Esophagus squamous epithelium (tissue), 5 donors: ENCODE measurements around the gene PTPRG. TPM values are rescaled to one million over a fixed set of nuclear protein-coding genes. Genes with fewer than 3 reads are reported as not detected.

Experiments
- DNase-seq: peaks from one replicate; lab custom pipeline; 2025; lab: John Stamatoyannopoulos, UW
- H3K27ac ChIP-seq, 4 donors: fragments of 200-600 bp; sonication (generic); one replicate each; pipeline ENCODE4 v1.5.1; 2016 to 2019; ENCODE audit warnings: mild to moderate bottlenecking in 1 of 4
- H3K27me3 ChIP-seq, 4 donors: fragments of 200-600 bp; sonication (generic); 1 replicate in 3 of 4; 2 replicates in 1 of 4; pipeline versions ENCODE4 v1.5.1 to v1.6.0; 2017 to 2021; ENCODE audit warnings: antibody characterized with exemption in 1 of 4
- H3K36me3 ChIP-seq, 3 donors: fragments of 200-600 bp; sonication (generic); one replicate each; pipeline ENCODE4 v1.5.1; 2016 to 2019
- H3K4me1 ChIP-seq, 3 donors: fragments of 200-600 bp; sonication (generic); one replicate each; pipeline ENCODE4 v1.5.1; 2017 to 2019
- H3K4me3 ChIP-seq, 4 donors: fragments of 200-600 bp; sonication (generic); 1 replicate in 3 of 4; 2 replicates in 1 of 4; pipeline ENCODE4 v1.5.1; 2016 to 2019; ENCODE audit warnings: mild to moderate bottlenecking in 2 of 4, moderate library complexity in 1 of 4
- H3K9me3 ChIP-seq, 3 donors: fragments of 200-600 bp; sonication (generic); one replicate each; pipeline ENCODE4 v1.5.1; 2016 to 2019
- POLR2A ChIP-seq, 4 donors: fragments of 450-650 bp; IDR thresholded peaks; one replicate each; pipeline ENCODE4 v1.6.1; 2017; ENCODE audit warnings: antibody characterized with exemption in 4 of 4, mild to moderate bottlenecking in 4 of 4, moderate library complexity in 3 of 4
- WGBS, 2 donors: methylation state at CpG; one replicate each; pipeline ENCODE4 v1.1.5; 2018; 5-methylcytosine and 5-hydroxymethylcytosine counted together
- intact Hi-C: fragments of 100-400 bp; cut with DNase I; formaldehyde crosslinking; loops from one replicate; pipeline ENCODE4 v1.15.0; 2022
- total RNA-seq, 4 donors: library from RNA; depleted of rRNA; stranded (reverse); fragments of >200 nt; gene quantifications; one replicate each; pipeline ENCODE4 v1.1.0, GENCODE V29; 2016
- TF ChIP-seq, protein P1 (sequence below), 6 experiments: fragments of 450-650 bp in 4 of 6; fragments of 200-600 bp in 2 of 6; sonication (generic) in 2 of 6; IDR thresholded peaks; one replicate each; pipeline ENCODE4 v1.5.1; 2016 to 2019; ENCODE audit warnings: antibody characterized with exemption in 6 of 6, mild to moderate bottlenecking in 4 of 6, moderate library complexity in 4 of 6
- donor health status: DM: yes; HTN: yes; CAD: no.

PTPRG gene
- total RNA-seq, 4 donors from 2014 or later = 3.7 to 42.2 (median 15.2) TPM

DNA sequence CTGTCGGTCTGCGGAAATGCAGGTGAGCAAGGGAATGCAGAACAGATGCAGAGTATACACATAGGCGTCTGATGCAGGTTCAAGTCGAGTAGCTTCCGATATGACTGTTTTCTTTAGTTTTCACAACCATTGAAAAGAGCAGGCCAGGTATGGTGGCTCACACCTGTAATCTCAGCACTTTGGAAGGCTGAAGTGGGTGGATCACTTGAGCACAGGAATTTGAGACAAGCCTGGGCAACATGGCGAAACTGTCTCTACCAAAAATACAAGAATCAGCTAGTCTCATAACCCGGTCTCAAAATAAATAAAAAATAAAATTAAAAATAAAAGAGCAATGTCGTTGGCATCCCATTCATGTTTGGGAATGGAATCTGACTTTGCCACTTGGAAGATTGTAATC is 101.5 kb downstream of the PTPRG start:
- no peak overlapping the region for H3K4me3 ChIP-seq
- no peaks in the 10 kb centered on the region for H3K27me3 ChIP-seq
- TF ChIP-seq POLR2A (IDR thresholded peaks at IDR 0.05) = no peak
- TF ChIP-seq, protein P1, sequence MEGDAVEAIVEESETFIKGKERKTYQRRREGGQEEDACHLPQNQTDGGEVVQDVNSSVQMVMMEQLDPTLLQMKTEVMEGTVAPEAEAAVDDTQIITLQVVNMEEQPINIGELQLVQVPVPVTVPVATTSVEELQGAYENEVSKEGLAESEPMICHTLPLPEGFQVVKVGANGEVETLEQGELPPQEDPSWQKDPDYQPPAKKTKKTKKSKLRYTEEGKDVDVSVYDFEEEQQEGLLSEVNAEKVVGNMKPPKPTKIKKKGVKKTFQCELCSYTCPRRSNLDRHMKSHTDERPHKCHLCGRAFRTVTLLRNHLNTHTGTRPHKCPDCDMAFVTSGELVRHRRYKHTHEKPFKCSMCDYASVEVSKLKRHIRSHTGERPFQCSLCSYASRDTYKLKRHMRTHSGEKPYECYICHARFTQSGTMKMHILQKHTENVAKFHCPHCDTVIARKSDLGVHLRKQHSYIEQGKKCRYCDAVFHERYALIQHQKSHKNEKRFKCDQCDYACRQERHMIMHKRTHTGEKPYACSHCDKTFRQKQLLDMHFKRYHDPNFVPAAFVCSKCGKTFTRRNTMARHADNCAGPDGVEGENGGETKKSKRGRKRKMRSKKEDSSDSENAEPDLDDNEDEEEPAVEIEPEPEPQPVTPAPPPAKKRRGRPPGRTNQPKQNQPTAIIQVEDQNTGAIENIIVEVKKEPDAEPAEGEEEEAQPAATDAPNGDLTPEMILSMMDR (IDR thresholded peaks at IDR 0.05) = no peak
- no peaks in the 10 kb centered on the region for H3K9me3 ChIP-seq
- intact Hi-C loops = no loop called here
- H3K36me3 ChIP-seq = no peaks in the 10 kb centered on the region
- H3K4me1 ChIP-seq = peaks cover 0 to 14% (median 7%) of the 10 kb centered on the region in 3 donors
- WGBS, 2 donors = 61 to 69% methylated on average over 8 of the region's 8 CpGs
- no peak overlapping the region for H3K27ac ChIP-seq
- DNase-seq = no peak

DNA sequence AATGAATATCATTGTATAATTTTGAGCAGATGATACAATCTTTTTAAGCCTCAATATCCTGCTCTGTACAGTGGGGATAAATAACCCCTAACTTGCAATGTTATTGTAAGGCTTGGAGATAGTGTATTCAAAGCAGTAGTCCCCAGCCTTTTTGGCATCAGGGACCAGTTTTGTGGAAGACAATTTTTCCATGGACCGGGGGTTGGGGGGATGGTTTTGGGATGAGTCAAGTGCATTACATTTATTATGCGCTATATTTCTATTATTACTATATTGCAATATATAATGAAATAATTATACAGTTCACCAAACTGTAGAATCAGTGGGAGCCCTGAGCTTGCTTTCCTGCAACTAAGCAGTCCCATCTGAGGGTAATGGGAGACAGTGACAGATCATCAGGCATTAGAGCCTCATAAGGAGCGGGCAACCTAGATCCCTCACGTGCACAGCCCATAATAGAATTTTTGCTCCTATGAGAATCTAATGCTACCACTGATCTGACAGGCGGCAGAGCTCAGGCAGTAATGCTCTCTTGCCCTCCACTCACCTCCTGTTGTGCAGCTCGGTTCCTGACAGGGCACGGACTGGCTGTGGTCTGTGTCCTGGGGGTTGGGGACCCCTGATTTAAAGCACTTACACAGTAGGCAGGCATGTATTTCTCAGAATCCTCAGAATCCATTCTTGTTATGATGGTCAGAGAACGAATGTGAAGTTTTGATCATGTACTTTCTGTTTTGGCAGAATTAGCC is 102.2 kb downstream of the PTPRG start:
- WGBS, 2 donors = 78 to 82% methylated on average over 8 of the region's 8 CpGs
- H3K4me3 ChIP-seq = no peak overlapping the region
- no peaks in the 10 kb centered on the region for H3K27me3 ChIP-seq
- H3K27ac ChIP-seq = no peak overlapping the region
- no peaks in the 10 kb centered on the region for H3K36me3 ChIP-seq
- no peak for DNase-seq
- H3K4me1 ChIP-seq = peaks cover 0 to 14% (median 7%) of the 10 kb centered on the region in 3 donors
- TF ChIP-seq, protein P1 (IDR thresholded peaks at IDR 0.05) = no peak
- TF ChIP-seq POLR2A (IDR thresholded peaks at IDR 0.05) = no peak
- no peaks in the 10 kb centered on the region for H3K9me3 ChIP-seq
- intact Hi-C loops = no loop called here

DNA sequence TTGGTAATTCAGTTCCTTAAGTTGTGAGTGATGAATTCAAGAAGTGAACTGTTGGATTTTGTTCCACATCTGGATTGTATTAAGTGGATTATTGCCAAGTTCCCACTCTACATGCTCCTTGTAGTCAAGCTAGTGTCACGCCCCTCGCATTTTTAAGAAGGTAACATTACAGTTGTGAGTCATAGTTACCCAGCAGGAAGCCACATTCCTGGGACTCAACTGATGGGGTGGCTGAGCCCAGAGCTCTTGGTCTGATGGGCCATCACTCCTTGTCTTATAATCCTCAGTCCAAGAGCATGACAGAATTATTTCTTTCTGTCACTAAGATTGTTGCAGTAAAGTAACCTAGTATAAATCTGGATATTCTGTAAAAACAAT is 102.7 kb downstream of the PTPRG start:
- no peaks in the 10 kb centered on the region for H3K9me3 ChIP-seq
- H3K4me3 ChIP-seq = no peak overlapping the region
- intact Hi-C loops = no loop called here
- H3K4me1 ChIP-seq = peaks cover 0 to 14% (median 7%) of the 10 kb centered on the region in 3 donors
- no peak for DNase-seq
- no peak overlapping the region for H3K27ac ChIP-seq
- no peaks in the 10 kb centered on the region for H3K36me3 ChIP-seq
- WGBS, 2 donors = 18 to 28% methylated on average over 2 of the region's 2 CpGs
- TF ChIP-seq, protein P1 (IDR thresholded peaks at IDR 0.05) = no peak
- no peak for TF ChIP-seq POLR2A (IDR thresholded peaks at IDR 0.05)
- H3K27me3 ChIP-seq = no peaks in the 10 kb centered on the region

DNA sequence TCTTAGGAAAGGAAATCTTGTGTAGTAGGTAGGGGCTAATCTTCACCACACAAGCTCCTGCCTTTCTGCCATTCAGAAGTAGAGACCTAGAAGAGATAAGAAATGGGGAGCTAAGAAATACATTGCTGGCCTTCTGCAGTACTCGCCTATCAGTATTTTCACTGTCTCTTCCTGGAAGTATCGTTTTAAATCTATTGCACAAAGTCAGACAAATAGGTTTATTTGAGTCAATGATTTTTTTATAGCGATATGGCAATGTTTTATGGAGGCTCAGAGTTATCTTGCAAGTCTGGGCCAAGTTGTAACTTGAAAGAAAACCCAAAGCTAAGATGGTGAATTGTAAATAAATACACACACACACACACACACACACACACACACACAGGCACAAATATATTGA is 103.8 kb downstream of the PTPRG start:
- 50 to 65% methylated on average over 3 of the region's 3 CpGs for WGBS, 2 donors
- intact Hi-C loops = no loop called here
- TF ChIP-seq, protein P1 (IDR thresholded peaks at IDR 0.05) = no peak
- no peak for TF ChIP-seq POLR2A (IDR thresholded peaks at IDR 0.05)
- H3K4me3 ChIP-seq = no peak overlapping the region
- peaks cover 0 to 14% (median 7%) of the 10 kb centered on the region in 3 donors for H3K4me1 ChIP-seq
- H3K36me3 ChIP-seq = no peaks in the 10 kb centered on the region
- no peaks in the 10 kb centered on the region for H3K9me3 ChIP-seq
- H3K27ac ChIP-seq = no peak overlapping the region
- no peaks in the 10 kb centered on the region for H3K27me3 ChIP-seq
- DNase-seq = no peak

DNA sequence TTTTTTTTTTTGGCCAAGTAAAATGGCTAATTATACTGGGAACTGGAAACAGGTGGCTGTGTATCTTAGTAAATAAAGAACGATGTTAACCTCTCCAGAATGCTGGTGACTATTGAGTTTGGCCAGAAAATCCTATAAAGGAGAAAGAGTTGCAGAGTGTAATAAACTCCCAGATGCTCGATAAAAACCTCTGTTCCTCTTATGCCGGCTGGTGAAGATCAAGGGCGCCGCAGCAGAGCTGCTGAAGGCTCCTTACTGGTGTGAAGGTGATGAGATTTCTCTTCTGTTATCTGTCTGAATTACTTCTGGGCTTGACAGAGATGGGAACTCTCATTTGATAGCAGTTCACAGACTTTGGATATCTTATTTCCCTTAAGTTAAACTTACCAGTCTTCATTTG is 104.6 kb downstream of the PTPRG start:
- H3K4me3 ChIP-seq = no peak overlapping the region

More for the DNA sequence above, 104.6 kb downstream of the PTPRG start:
- WGBS, 2 donors = 87 to 89% methylated on average over 5 of the region's 5 CpGs
- intact Hi-C loops = no loop called here
- no peaks in the 10 kb centered on the region for H3K27me3 ChIP-seq
- no peak overlapping the region for H3K27ac ChIP-seq
- DNase-seq = no peak
- TF ChIP-seq, protein P1 (IDR thresholded peaks at IDR 0.05) = no peak
- no peak for TF ChIP-seq POLR2A (IDR thresholded peaks at IDR 0.05)
- no peaks in the 10 kb centered on the region for H3K36me3 ChIP-seq
- H3K4me1 ChIP-seq = peaks cover 0 to 14% (median 7%) of the 10 kb centered on the region in 3 donors
- H3K9me3 ChIP-seq = no peaks in the 10 kb centered on the region
